Bronchial smooth muscle cell (primary cell): Measurements from ENCODE around the gene PRKAG3. TPM values are rescaled to one million over a fixed set of nuclear protein-coding genes. Genes with fewer than 3 reads are reported as not detected.

Source experiments
- total RNA-seq: library from RNA; depleted of rRNA; stranded (reverse); fragments of >200 nt; gene quantifications from 2 replicates; pipeline ENCODE4 v1.2.1, GENCODE V29; 2014

PRKAG3 gene
- total RNA-seq = not detected in 2 replicates

GRCh38 chr2:218831378-218831990 is at the start of gene PRKAG3:
TSS of gene PRKAG3 (minus strand) at chr2:218831803.

GRCh38 chr2:218880102-218880858 is 48.7 kb upstream of the PRKAG3 start, which contains the start of gene WNT10A:
TSS of gene WNT10A (plus strand) at chr2:218880852. CDS start at chr2:218880996, 144 bp downstream.

DNA sequence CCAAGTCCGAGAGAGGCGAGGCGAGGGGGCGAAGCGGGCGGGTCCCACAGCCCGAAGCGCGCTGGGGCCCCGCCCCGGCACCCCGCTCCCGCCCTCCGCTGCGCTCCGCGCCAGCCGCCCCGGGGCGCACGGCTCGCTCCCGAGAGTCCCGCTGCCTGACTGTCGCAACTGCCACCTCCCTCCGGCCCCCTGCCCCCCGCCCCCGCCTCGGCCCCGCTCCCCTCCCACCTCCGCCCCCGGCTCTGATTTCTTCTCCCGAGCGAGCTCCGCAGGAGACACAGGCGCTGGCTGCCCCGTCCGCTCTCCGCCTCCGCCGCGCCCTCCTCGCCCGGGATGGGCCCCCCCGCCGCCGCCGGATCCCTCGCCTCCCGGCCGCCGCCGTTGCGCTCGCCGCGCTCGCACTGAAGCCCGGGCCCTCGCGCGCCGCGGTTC is 28.0 kb upstream of the PRKAG3 start, which contains the start of gene WNT6:
TSS of gene WNT6 (plus strand) at position 250 of the 432 bp plus-strand sequence. CDS start 233 bp downstream, outside the sequence.

GRCh38 chr2:218781691-218782527 is 49.7 kb downstream of the PRKAG3 start, which contains the start of gene CYP27A1:
TSS of gene CYP27A1 (plus strand) at chr2:218782147. CDS start at chr2:218782183, 36 bp downstream.

Other genes starting within 250 kb of the PRKAG3 start
- 6.1 and 7.6 TPM in 2 replicates for gene PLCD4, start 223.9 kb downstream of the PRKAG3 start, total RNA-seq
- 3.4 and 4.6 TPM in 2 replicates for gene ZNF142, start 172.2 kb downstream of the PRKAG3 start, total RNA-seq
- 27.9 and 36.4 TPM in 2 replicates for gene BCS1L, start 172.1 kb downstream of the PRKAG3 start, total RNA-seq
- gene RNF25, start 159.8 kb downstream of the PRKAG3 start, total RNA-seq = 27.4 and 31.3 TPM in 2 replicates
- 16.2 and 25.9 TPM in 2 replicates for gene STK36, start 159.7 kb downstream of the PRKAG3 start, total RNA-seq
- 4.1 TPM in 2 replicates for gene TTLL4, start 121.0 kb downstream of the PRKAG3 start, total RNA-seq
- gene CYP27A1, start 49.7 kb downstream of the PRKAG3 start, total RNA-seq = 26.2 and 36.0 TPM in 2 replicates
- not detected in 2 replicates for gene WNT6, start 28.0 kb upstream of the PRKAG3 start, total RNA-seq
- gene WNT10A, start 49.0 kb upstream of the PRKAG3 start, total RNA-seq = not detected in 2 replicates
- gene CDK5R2, start 127.9 kb upstream of the PRKAG3 start, total RNA-seq = not detected in 2 replicates
- gene FEV, start 153.4 kb upstream of the PRKAG3 start, total RNA-seq = not detected in 2 replicates
- not detected in 2 replicates for gene CRYBA2, start 161.6 kb upstream of the PRKAG3 start, total RNA-seq
- under 0.01 TPM in 1 of 2 replicates, not detected in the other for gene CFAP65, start 209.7 kb upstream of the PRKAG3 start, total RNA-seq
- under 0.01 TPM in 1 of 2 replicates, not detected in the other for gene IHH, start 229.1 kb upstream of the PRKAG3 start, total RNA-seq